Measurements from ENCODE around the gene SMAGP. TPM values are rescaled to one million over a fixed set of nuclear protein-coding genes. Genes with fewer than 3 reads are reported as not detected.
"Not testable (repeated sequence)": the region's sequence is repeated elsewhere in the genome, so short reads cannot be mapped to it uniquely, and the experiment has no call there.

Gene SMAGP
- total RNA-seq, 1 experiment from 2014 or later: 11.6 TPM

GRCh38 chr12:51262758-51263177, 7.4 kb downstream of the SMAGP start:
- Mint-ChIP-seq H3K36me3 (no peaks in the 10 kb centered on the region), H3K27me3 (ENCODE audit: low read depth) (no peaks in the 10 kb centered on the region), H3K9me3 (no peaks in the 10 kb centered on the region), H3K27ac (no peak overlapping the region; the same call in 1 of the 2 replicates), H3K4me1 (peaks cover 11% of the 10 kb centered on the region), H3K4me3 (no peak overlapping the region)
- DNase-seq (ENCODE audit: low spot score) (peak; percentile 63), ATAC-seq (peak; percentile 96)
- ChIA-PET CTCF (interaction anchor here (0.6 to 2.2 kb wide), 11 partner anchors 11 to 529 kb away, joined by 3 to 15 read pairs (median 5); partner anchors contain the start of gene POU6F1), POLR2A (interaction anchor here (1.3 kb wide), 1 partner anchor 180 kb away, joined by 5 read pairs; the partner anchor contains the start of gene CSRNP2)
- TF ChIP-seq PRRX2 (CRISPR knock-in tag; IDR thresholded peaks at IDR 0.05): no peak
- no peak for TF ChIP-seq EMX1 (CRISPR knock-in tag; IDR thresholded peaks at IDR 0.05)
- TF ChIP-seq, protein P1, sequence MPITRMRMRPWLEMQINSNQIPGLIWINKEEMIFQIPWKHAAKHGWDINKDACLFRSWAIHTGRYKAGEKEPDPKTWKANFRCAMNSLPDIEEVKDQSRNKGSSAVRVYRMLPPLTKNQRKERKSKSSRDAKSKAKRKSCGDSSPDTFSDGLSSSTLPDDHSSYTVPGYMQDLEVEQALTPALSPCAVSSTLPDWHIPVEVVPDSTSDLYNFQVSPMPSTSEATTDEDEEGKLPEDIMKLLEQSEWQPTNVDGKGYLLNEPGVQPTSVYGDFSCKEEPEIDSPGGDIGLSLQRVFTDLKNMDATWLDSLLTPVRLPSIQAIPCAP (CRISPR knock-in tag; IDR thresholded peaks at IDR 0.05): no peak
- no peak for TF ChIP-seq OVOL2 (CRISPR knock-in tag; IDR thresholded peaks at IDR 0.05; ENCODE audit: borderline replicate concordance)
- TF ChIP-seq, protein P2, sequence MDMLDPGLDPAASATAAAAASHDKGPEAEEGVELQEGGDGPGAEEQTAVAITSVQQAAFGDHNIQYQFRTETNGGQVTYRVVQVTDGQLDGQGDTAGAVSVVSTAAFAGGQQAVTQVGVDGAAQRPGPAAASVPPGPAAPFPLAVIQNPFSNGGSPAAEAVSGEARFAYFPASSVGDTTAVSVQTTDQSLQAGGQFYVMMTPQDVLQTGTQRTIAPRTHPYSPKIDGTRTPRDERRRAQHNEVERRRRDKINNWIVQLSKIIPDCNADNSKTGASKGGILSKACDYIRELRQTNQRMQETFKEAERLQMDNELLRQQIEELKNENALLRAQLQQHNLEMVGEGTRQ (CRISPR knock-in tag; IDR thresholded peaks at IDR 0.05): no peak
- TF ChIP-seq NR3C1 (CRISPR knock-in tag; conservative IDR thresholded peaks at IDR 0.05; ENCODE audit: low read depth): no peak
- no peak for TF ChIP-seq AFF4 (CRISPR knock-in tag; IDR thresholded peaks at IDR 0.05; ENCODE audit: borderline replicate concordance)
- TF ChIP-seq, protein P3, sequence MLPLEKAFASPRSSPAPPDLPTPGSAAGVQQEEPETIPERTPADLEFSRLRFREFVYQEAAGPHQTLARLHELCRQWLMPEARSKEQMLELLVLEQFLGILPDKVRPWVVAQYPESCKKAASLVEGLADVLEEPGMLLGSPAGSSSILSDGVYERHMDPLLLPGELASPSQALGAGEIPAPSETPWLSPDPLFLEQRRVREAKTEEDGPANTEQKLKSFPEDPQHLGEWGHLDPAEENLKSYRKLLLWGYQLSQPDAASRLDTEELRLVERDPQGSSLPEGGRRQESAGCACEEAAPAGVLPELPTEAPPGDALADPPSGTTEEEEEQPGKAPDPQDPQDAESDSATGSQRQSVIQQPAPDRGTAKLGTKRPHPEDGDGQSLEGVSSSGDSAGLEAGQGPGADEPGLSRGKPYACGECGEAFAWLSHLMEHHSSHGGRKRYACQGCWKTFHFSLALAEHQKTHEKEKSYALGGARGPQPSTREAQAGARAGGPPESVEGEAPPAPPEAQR (CRISPR knock-in tag; IDR thresholded peaks at IDR 0.05): no peak
- TF ChIP-seq E2F4 (CRISPR knock-in tag; IDR thresholded peaks at IDR 0.05; ENCODE audit: borderline replicate concordance, low read depth): no peak
- TF ChIP-seq SOX15 (CRISPR knock-in tag; IDR thresholded peaks at IDR 0.05): no peak
- no peak for TF ChIP-seq ZNF317 (CRISPR knock-in tag; IDR thresholded peaks at IDR 0.05; ENCODE audit: borderline replicate concordance, low read depth)
- no peak for TF ChIP-seq JAZF1 (CRISPR knock-in tag; IDR thresholded peaks at IDR 0.05)
- no peak for TF ChIP-seq ZNF425 (CRISPR knock-in tag; conservative IDR thresholded peaks at IDR 0.05)
- TF ChIP-seq ZNF219 (CRISPR knock-in tag; IDR thresholded peaks at IDR 0.05; ENCODE audit: borderline replicate concordance): no peak

- ATAC-seq; H3K4me3 Mint-ChIP-seq; DNase-seq (ENCODE audit: low spot score); H3K9me3 Mint-ChIP-seq; POLR2A ChIA-PET; H3K4me1 Mint-ChIP-seq; CTCF ChIA-PET; H3K27ac Mint-ChIP-seq; H3K27me3 Mint-ChIP-seq (ENCODE audit: low read depth); H3K36me3 Mint-ChIP-seq: not testable (repeated sequence)
Observed at GRCh38 chr12:51259600-51259999, 10.6 kb downstream of the SMAGP start.
